SHP77 (cell line): ENCODE results near the gene KL.

ENCODE experiments used
- DNase-seq, 2 experiments: peaks; one replicate each; lab custom pipeline; 2025; lab: John Stamatoyannopoulos, UW

The KL gene

GRCh38 chr13:33004511-33004910 is 11.7 kb upstream of the KL start:
- peak in 1 of 2 experiments; percentile 10 for DNase-seq

DNA sequence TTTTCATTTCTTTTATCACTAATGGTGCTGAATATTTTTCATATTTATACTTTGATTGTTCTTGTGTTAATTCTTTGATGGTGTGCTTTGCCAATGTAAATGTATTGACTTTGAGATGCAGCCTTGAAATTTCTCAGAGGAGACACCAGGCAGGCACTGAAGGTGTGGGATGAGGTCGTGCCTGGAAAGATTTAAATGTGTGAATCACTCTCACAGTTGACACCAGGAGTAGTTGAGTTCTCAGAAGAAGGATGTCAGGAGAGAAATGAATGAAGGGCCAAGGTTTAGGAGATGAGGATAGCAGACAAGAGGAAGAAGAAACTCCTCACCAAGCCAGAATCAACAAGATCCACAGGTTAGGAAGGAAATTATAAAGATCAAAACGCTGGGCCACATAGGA is 10.1 kb upstream of the KL start:
- no peak for DNase-seq

- DNase-seq: no peak
Measured at GRCh38 chr13:33006638-33007037, 9.6 kb upstream of the KL start.

- no peak for DNase-seq
Measured at GRCh38 chr13:33007237-33007636, 9.0 kb upstream of the KL start.

GRCh38 chr13:33007950-33008349 is 8.3 kb upstream of the KL start:
- no peak for DNase-seq

DNA sequence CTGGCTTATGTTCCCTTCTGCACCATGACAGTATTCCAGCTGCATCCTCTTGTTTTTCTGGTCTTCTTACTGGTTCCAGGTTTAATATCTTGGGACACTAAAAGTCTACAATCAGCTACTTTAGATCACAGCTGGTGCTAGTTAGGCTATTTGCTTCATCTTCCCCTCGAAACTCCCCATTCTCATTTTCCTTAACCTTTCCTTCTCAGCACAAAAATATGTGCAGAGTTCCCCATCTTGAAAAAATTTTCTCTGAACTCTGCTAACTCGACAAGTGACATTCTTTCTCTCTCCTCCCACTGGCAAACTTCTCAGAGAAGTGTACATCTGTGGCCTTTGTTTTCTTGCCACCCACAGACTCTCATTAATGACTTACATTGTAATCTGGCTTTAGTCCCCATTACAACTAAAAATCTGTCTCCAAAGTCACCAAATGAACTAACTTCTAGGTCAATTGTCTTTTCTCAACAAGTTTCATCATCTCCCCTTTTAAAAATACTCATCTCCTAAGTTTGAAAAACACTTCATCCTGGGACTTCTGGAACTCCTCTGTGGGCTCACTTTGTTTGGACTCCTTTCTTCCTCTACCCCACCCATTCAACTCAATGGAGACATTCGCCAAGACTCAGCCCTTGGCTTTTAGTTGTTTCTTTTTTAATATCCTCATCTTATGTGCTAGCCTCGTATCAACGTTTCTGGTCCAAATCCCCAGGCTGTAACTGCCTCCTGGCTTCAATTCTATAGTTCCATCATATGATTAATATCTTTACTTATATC is 7.1 kb upstream of the KL start:
- DNase-seq: no peak

- DNase-seq: no peak
Measured at GRCh38 chr13:33011828-33012470, 4.3 kb upstream of the KL start.

GRCh38 chr13:33014291-33014690 is 1.9 kb upstream of the KL start:
- no peak for DNase-seq

DNA sequence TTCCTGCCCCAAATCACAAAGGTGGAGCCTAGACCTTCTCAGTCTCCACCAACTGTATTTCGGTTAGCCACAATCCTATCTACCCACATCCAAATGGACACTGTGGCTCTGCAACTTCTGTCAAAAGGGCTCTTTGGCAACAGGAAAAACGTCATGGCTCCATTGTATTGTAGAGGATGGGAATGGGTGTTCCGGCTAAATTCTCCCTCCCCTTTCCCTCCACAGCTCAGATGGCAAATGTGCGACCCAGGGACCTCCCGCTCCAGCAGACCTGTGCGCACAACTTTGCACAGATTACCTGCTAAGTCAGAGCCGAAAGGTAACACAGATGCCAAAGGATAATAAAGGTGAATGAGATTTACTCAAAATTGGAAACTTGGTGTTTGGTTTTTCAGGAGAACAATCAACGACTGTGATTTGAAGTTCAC is 968 bp upstream of the KL start:
- no peak for DNase-seq

DNA sequence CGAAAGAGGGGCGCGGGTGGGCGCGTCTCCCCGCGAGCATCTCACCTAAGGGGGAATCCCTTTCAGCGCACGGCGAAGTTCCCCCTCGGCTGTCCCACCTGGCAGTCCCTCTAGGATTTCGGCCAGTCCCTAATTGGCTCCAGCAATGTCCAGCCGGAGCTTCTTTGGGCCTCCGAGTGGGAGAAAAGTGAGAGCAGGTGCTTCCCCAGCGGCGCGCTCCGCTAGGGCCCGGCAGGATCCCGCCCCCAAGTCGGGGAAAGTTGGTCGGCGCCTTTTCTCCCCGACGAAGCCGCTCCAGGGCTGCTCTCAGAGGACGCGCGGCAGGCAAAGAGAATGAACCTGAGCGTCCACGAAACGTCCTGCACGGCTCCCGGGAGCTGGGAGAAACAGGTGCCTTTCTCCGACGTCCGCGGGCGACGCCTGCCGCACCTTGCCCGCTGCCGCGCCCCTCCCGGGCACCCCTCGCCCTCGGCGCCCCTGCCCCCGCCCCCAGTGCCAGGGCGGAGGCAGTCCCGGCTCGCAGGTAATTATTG is 366 bp upstream of the KL start:
- no peak for DNase-seq

DNA sequence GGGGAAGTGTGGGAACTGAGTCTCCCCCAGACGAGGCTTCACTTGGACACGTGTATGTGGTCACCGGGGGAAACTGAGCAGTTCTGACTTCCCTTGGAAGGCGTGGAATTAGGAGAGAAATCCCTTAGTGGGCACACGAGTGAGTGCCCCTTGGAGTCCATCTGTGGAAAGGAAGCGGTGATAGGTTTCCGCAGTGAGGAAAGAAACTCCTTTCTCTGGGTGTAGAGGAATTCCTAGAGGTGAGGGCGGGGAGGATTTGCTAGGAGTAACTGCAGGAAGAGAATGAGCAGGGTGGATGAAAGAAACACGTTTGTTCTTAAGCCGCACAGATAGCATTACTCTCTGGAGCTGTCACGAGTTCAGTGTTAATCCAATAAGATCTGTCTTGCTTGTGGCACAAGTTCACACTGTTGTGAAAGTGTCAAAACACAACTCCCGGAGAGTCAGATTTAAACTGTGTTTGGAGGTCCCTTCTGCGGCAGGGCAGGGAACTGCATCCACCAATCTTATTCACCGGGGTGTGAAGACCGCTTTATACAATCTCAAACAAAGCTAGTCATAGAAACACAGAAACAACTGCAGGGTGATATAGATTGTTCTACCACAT is 1.2 kb downstream of the KL start:
- no peak for DNase-seq

GRCh38 chr13:33018886-33019285 is 2.7 kb downstream of the KL start:
- no peak for DNase-seq

DNA sequence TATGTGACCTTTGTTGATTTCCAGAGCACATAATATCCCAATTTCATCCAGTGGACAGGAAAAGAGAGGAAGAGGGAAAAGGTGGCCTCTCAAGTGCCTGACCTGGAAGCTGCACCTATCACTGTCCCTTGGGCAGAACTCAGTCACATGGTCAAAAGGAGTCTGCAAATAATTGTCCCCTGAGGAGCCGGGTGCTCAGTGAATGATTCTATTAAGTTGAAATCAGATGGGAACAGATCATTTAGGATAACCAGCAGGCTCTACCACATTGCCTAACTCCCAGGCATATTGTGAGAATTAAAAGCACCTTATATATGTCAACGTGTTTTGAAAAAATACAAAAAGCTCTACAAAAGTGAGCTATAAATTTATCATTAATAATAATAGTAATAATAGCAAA is 6.8 kb downstream of the KL start:
- no peak for DNase-seq

DNA sequence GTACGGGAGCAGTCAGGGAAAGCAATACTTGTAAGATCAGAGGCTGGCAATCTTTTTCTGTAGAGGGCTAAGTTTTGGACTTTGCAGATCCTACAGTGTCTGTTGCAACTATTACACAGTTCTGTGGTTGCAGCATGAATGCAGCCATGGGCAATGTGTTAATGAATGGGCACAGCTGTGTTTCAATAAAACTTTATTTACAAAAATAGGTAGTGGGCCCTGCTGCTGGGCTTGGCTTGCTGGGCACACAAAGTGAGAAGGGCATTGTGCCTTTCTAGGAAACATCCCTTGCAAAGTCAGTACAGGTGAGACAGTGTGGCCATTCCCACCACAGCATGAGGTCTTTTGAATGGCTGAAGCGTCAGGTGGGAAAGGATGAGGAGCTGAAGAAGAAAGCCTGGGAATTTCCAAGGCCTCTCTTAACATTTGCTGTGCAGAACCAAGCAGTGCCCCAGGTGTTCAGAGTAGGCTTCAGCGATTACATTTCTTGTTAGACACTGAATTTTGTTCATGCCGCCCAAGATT is 9.1 kb downstream of the KL start:
- no peak for DNase-seq

DNA sequence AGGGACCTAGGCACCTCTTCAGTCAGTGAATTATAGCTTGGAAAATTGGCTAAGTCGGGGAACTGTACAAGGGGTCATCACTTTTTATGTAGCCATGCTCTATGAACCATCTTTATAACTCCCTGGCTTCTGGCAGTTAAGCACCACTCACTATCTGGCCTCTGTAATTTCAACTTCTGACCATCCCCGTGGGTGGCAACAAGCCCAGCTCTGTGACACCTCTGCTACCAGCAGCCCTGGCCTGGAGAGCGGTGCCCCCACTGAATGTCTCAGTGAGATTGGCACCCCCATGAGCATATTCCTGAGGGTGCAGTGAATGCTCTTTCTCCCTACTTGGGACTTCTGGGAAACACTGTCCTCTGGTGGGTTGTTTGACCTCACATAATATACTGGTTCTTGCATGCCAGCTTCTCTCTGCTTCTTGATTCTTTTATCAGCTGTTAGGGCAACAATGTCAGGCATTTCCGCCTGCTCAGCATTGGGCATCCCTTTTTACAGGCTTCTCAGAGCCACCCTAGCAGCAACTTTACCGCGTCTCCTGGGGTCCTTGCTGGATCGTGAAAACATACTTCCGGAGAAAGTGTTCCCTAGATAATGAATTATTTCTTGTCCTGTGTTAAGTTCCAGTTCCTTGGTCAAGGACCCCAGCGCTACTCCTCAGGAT is 10.4 kb downstream of the KL start:
- no peak for DNase-seq

DNA sequence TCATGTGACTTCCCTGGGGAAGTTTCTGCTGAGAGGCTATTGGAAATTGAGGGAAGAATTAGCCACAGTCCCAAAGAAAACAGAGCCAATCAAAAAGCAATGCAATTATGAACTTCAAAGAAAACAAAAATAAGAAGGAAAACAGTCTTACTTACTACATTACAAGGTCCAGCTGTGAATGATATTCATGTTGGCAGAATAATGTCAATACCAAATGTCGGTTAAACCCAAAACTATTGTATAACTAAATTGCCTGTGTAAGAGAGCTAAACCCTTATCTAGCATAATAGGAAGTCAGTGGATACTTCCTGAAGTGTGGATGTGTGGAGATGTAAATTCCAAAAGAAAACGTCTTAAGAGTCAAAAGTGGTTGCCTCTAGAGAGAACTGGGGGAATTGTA is 12.4 kb downstream of the KL start:
- no peak for DNase-seq

DNA sequence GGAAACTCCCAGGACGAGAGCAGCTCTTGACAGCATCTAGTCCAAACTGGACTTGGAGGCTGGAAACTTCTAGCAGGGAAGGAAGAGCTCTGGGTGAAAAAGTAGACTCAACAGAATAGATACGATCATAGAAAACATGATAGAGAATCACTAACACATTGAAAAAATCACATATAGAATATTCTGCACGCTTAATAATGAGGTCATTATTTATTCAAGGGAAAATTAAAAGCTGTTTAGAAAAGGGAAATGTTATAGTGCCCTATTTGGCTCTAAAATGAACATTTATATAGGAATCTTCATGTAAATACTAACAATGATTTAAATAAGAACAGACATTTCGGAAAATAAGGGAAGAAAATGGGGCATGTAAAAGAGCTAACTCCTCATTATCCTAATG is 15.1 kb downstream of the KL start:
- no peak for DNase-seq

DNA sequence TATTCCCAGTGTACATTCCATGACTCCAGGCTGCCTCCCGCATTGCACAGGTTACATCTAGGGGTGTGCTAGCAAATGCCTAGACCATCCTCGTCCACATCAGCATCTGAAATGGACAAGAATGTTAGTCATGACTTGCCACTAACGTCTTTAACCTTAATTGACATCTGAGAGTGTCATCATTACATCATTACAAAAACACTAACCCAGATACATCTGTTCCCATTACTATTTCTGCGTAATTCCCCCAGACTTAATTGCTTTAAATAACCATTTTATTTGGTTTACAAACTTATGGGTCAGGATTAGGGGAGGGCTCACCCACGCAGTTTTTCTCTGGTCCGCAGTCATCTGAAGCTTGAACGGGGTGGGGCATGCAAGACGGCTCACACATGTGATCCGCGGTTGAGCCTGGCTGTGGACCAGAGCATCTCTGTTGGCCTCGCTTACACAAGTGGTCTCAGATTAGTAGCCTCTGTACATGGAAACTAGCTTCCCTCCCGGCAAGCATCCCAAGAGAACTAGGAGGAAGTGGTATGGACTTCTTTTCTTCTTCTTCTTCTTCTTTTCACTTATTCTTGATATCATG is 15.9 kb downstream of the KL start:
- DNase-seq: peak in 1 of 2 experiments; percentile 1

DNA sequence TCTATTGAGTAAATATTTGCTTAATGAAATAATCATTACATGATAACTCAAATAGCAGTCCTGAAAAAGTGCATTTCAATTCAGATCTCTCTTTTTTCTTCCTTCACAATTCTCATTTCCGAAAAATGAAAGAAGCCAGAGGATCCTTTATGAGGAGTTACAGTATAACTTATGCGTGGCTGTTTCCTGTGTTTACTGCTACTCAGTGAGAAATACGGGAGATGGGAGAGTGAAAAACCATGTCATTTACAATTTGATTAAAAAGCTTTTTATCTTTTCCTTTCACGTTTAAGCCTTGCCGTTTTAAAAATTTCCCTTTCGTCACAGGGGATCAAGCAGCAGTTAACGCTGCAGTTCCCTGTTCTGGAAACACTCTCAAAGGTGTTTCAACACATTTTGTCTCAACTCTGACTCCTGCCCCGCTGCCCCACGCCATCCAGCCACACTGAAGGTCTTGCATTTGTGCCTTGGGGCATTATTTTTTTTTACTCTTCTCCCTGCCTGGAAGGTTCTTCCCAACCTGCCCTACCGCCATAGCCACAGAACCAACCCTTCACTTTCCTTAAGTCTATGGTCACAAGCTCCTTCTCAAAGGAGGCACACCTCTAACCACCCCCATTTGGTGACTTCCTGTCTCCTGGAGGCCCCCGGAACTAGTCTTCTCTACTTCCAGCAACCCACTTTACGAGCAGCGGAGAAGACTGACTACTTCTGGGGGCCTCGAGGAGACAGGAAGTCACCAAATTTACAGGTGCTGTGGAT is 17.0 kb downstream of the KL start:
- no peak for DNase-seq

DNA sequence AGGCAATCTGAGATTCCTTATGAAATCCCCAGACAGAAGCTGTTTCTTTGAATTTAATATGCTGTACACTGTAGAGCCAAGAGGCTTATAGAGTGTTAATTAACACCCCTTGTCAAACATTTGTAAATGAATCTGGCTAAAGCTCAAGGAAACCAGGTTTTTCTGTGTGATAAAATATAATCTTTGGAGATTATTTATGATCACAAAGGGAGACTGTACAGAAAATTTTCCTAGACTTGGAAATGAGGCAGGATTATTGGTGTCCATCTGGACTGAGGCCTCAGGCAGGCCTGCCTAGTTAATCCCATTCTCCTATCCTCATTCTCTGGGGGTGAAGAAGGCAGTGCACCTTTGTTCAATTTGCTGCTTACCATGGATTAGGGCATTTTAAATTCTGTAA is 17.8 kb downstream of the KL start:
- DNase-seq: no peak

- DNase-seq: no peak
Measured at GRCh38 chr13:33034882-33035520, 18.8 kb downstream of the KL start.
